ENCODE measurements around the gene CCNJL.
"Not testable (repeated sequence)": the region's sequence is repeated elsewhere in the genome, so short reads cannot be mapped to it uniquely, and the experiment has no call there.

The CCNJL gene

GRCh38 chr5:160348080-160348479 lies 35.7 kb upstream of the CCNJL start:
- no peaks in the 10 kb centered on the region for H3K9me3 ChIP-seq (ENCODE audit: control extremely low read depth in 1 of 5, control insufficient read depth in 4 of 5, insufficient read depth in 2 of 5, low read depth in 1 of 5, low read length in 4 of 5)
- DNase-seq = peak in 2 of 3 donors; percentile 19 to 50
- H3K4me3 ChIP-seq (ENCODE audit: control insufficient read depth in 1 of 7, extremely low read depth in 1 of 7, insufficient read depth in 4 of 7, low read depth in 2 of 7, low read length in 6 of 7) = no peak overlapping the region
- H3K36me3 ChIP-seq (ENCODE audit: control insufficient read depth in 4 of 4, insufficient read depth in 4 of 4, low read length in 3 of 4) = no peaks in the 10 kb centered on the region
- no peak overlapping the region for H3K27ac ChIP-seq (ENCODE audit: insufficient read depth in 1 of 2, low read depth in 1 of 2, low read length in 2 of 2, poor library complexity in 1 of 2, severe bottlenecking in 2 of 2)
- ChIA-PET POLR2A (interaction anchor here (0.7 kb wide), 1 partner anchor 80 kb away, joined by 3 read pairs; no protein-coding TSS in a partner anchor), CTCF (interaction anchor here (0.6 to 9.8 kb wide), 9 partner anchors 10 to 646 kb away, joined by 3 to 85 read pairs (median 3); no protein-coding TSS in a partner anchor)
- 92% methylated on average over 11 of the region's 11 CpGs for WGBS (ENCODE audit: insufficient coverage)
- peaks cover 0 to 10% (median 5%) of the 10 kb centered on the region in 4 experiments for H3K4me1 ChIP-seq (ENCODE audit: control extremely low read depth in 1 of 4, control insufficient read depth in 4 of 4, insufficient read depth in 4 of 4, low read length in 3 of 4)
- no peaks in the 10 kb centered on the region for H3K27me3 ChIP-seq (replicated peaks in 2 of 5; ENCODE audit: control insufficient read depth in 4 of 5, insufficient read depth in 5 of 5, low read length in 4 of 5)

GRCh38 chr5:160347448-160347847 lies 35.1 kb upstream of the CCNJL start:
- Histone ChIP-seq H3K9me3 (ENCODE audit: control extremely low read depth in 1 of 5, control insufficient read depth in 4 of 5, insufficient read depth in 2 of 5, low read depth in 1 of 5, low read length in 4 of 5) (no peaks in the 10 kb centered on the region), H3K27me3 (replicated peaks in 2 of 5; ENCODE audit: control insufficient read depth in 4 of 5, insufficient read depth in 5 of 5, low read length in 4 of 5) (no peaks in the 10 kb centered on the region), H3K4me3 (ENCODE audit: control insufficient read depth in 1 of 7, extremely low read depth in 1 of 7, insufficient read depth in 4 of 7, low read depth in 2 of 7, low read length in 6 of 7) (no peak overlapping the region), H3K27ac (ENCODE audit: insufficient read depth in 1 of 2, low read depth in 1 of 2, low read length in 2 of 2, poor library complexity in 1 of 2, severe bottlenecking in 2 of 2) (no peak overlapping the region), H3K4me1 (ENCODE audit: control extremely low read depth in 1 of 4, control insufficient read depth in 4 of 4, insufficient read depth in 4 of 4, low read length in 3 of 4) (peaks cover 0 to 10% (median 5%) of the 10 kb centered on the region in 4 experiments), H3K36me3 (ENCODE audit: control insufficient read depth in 4 of 4, insufficient read depth in 4 of 4, low read length in 3 of 4) (no peaks in the 10 kb centered on the region)
- no peak for DNase-seq
- ChIA-PET CTCF (interaction anchor here (1.3 to 9.8 kb wide), 5 partner anchors 12 to 323 kb away, joined by 3 to 85 read pairs (median 4); no protein-coding TSS in a partner anchor), POLR2A (no interaction called here)
- 94% methylated on average over 6 of the region's 6 CpGs for WGBS (ENCODE audit: insufficient coverage)

GRCh38 chr5:160342413-160342941 lies 30.1 kb upstream of the CCNJL start:
- peaks cover 0 to 10% (median 5%) of the 10 kb centered on the region in 4 experiments for H3K4me1 ChIP-seq (ENCODE audit: control extremely low read depth in 1 of 4, control insufficient read depth in 4 of 4, insufficient read depth in 4 of 4, low read length in 3 of 4)
- H3K27ac ChIP-seq (ENCODE audit: insufficient read depth in 1 of 2, low read depth in 1 of 2, low read length in 2 of 2, poor library complexity in 1 of 2, severe bottlenecking in 2 of 2) = no peak overlapping the region
- H3K27me3 ChIP-seq (replicated peaks in 2 of 5; ENCODE audit: control insufficient read depth in 4 of 5, insufficient read depth in 5 of 5, low read length in 4 of 5) = no peaks in the 10 kb centered on the region
- CTCF ChIA-PET = interaction anchor here (0.7 to 9.8 kb wide), 14 partner anchors 9 to 326 kb away, joined by 3 to 85 read pairs (median 4); no protein-coding TSS in a partner anchor
- H3K9me3 ChIP-seq (ENCODE audit: control extremely low read depth in 1 of 5, control insufficient read depth in 4 of 5, insufficient read depth in 2 of 5, low read depth in 1 of 5, low read length in 4 of 5) = no peaks in the 10 kb centered on the region
- POLR2A ChIA-PET = interaction anchor here (1.5 kb wide), 1 partner anchor 144 kb away, joined by 3 read pairs; no protein-coding TSS in a partner anchor
- no peaks in the 10 kb centered on the region for H3K36me3 ChIP-seq (ENCODE audit: control insufficient read depth in 4 of 4, insufficient read depth in 4 of 4, low read length in 3 of 4)
- WGBS (ENCODE audit: insufficient coverage) = 98% methylated on average over 4 of the region's 4 CpGs
- no peak overlapping the region for H3K4me3 ChIP-seq (ENCODE audit: control insufficient read depth in 1 of 7, extremely low read depth in 1 of 7, insufficient read depth in 4 of 7, low read depth in 2 of 7, low read length in 6 of 7)
- DNase-seq = no peak

DNA sequence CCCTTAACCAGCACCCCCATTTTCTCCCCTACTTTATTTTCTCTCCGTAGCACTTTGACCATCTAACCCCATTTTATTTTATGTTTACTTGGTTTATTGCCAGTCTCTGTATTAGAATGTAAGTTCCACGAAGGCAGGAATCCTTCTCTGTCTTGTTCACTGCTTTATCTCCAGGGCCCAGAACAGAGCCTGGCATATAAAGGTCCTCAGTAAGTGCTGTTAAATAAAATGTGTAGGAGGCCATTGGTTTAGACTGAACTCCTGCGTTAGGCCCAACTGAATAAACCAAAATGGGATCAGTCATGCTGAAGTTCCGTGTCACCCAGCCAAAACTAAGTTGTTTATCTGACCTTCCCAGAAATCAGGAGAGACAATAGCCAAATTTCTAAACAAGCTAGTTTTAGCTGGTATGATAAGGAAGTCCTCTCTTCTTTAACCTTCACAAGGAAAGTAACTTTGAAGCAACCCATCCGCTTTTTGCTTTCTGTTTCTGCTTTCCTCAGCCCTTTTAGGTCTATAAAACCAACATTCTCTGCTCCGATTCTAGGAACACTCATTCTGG lies 29.0 kb upstream of the CCNJL start:
- WGBS (ENCODE audit: insufficient coverage) = 95% methylated on average over 3 of the region's 6 CpGs
- Histone ChIP-seq H3K27me3 (replicated peaks in 2 of 5; ENCODE audit: control insufficient read depth in 4 of 5, insufficient read depth in 5 of 5, low read length in 4 of 5) (no peaks in the 10 kb centered on the region), H3K4me1 (ENCODE audit: control extremely low read depth in 1 of 4, control insufficient read depth in 4 of 4, insufficient read depth in 4 of 4, low read length in 3 of 4) (peaks cover 0 to 10% (median 5%) of the 10 kb centered on the region in 4 experiments), H3K4me3 (ENCODE audit: control insufficient read depth in 1 of 7, extremely low read depth in 1 of 7, insufficient read depth in 4 of 7, low read depth in 2 of 7, low read length in 6 of 7) (no peak overlapping the region), H3K27ac (ENCODE audit: insufficient read depth in 1 of 2, low read depth in 1 of 2, low read length in 2 of 2, poor library complexity in 1 of 2, severe bottlenecking in 2 of 2) (no peak overlapping the region), H3K36me3 (ENCODE audit: control insufficient read depth in 4 of 4, insufficient read depth in 4 of 4, low read length in 3 of 4) (no peaks in the 10 kb centered on the region), H3K9me3 (ENCODE audit: control extremely low read depth in 1 of 5, control insufficient read depth in 4 of 5, insufficient read depth in 2 of 5, low read depth in 1 of 5, low read length in 4 of 5) (no peaks in the 10 kb centered on the region)
- no peak for DNase-seq
- POLR2A ChIA-PET = interaction anchor here (1.5 kb wide), 1 partner anchor 143 kb away, joined by 3 read pairs; no protein-coding TSS in a partner anchor
- CTCF ChIA-PET = interaction anchor here (0.7 to 9.8 kb wide), 4 partner anchors 53 to 319 kb away, joined by 3 to 85 read pairs (median 4); no protein-coding TSS in a partner anchor

DNA sequence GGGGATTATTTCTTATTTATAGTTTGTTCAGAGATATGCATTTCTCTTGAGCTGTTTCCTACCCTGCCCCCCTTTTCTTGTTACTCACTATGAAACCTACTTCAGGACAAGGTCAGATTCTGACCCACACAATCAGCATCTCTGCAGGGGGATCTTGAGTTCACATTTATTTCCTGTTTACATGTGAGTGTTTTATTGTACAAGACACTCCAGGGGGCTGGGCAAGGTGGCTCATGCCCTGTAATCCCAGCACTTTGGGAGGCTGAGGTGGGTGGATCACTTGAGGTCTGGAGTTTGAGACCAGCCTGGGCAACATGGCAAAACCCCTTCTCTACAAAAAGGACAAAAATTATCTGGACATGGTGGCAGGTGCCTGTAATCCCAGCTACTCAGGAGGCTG lies 28.1 kb upstream of the CCNJL start:
- H3K27me3 ChIP-seq (replicated peaks in 2 of 5; ENCODE audit: control insufficient read depth in 4 of 5, insufficient read depth in 5 of 5, low read length in 4 of 5); H3K4me3 ChIP-seq (ENCODE audit: control insufficient read depth in 1 of 7, extremely low read depth in 1 of 7, insufficient read depth in 4 of 7, low read depth in 2 of 7, low read length in 6 of 7); H3K9me3 ChIP-seq (ENCODE audit: control extremely low read depth in 1 of 5, control insufficient read depth in 4 of 5, insufficient read depth in 2 of 5, low read depth in 1 of 5, low read length in 4 of 5); DNase-seq; H3K27ac ChIP-seq (ENCODE audit: insufficient read depth in 1 of 2, low read depth in 1 of 2, low read length in 2 of 2, poor library complexity in 1 of 2, severe bottlenecking in 2 of 2); H3K36me3 ChIP-seq (ENCODE audit: control insufficient read depth in 4 of 4, insufficient read depth in 4 of 4, low read length in 3 of 4); H3K4me1 ChIP-seq (ENCODE audit: control extremely low read depth in 1 of 4, control insufficient read depth in 4 of 4, insufficient read depth in 4 of 4, low read length in 3 of 4); POLR2A ChIA-PET: not testable (repeated sequence)
- CTCF ChIA-PET = interaction anchor here (2.6 kb wide), 1 partner anchor 318 kb away, joined by 6 read pairs; no protein-coding TSS in a partner anchor

DNA sequence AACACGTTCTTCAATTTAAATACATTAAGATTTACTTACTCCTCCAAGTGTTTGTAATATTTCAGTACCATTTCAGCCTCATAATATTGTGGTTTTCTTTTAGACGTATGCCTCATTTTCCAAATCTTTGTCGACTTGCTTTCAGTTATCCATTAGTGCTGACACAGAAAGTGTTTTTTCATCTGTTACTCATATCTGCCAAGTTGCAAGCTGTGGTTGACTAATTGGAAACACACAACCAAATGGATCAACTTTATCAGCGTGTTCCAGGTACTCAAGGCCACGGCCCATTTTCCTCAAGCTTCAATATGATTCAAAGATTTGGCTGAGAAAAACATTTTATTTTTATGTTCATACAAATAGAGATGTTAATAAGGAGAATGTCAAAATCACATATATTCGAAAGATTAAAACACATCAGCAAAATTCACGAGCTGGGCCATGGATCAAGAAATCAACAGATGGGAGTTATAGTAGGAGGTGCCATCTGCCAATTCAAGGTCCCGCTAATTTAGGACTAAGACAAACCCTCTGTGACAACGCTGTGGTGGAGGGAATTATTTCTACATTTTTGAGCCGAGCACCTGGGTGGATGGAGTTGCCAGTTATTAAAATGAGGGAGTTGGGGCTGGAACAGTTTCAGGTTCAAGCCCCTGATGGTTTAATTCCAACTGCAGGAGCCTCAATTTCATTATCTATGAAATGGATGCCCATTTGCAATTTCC lies 27.2 kb upstream of the CCNJL start:
- ChIA-PET CTCF (interaction anchor here (0.8 kb wide), 1 partner anchor 94 kb away, joined by 5 read pairs; no protein-coding TSS in a partner anchor), POLR2A (no interaction called here)
- H3K27ac ChIP-seq (ENCODE audit: insufficient read depth in 1 of 2, low read depth in 1 of 2, low read length in 2 of 2, poor library complexity in 1 of 2, severe bottlenecking in 2 of 2) = no peak overlapping the region
- no peaks in the 10 kb centered on the region for H3K27me3 ChIP-seq (replicated peaks in 2 of 5; ENCODE audit: control insufficient read depth in 4 of 5, insufficient read depth in 5 of 5, low read length in 4 of 5)
- H3K4me1 ChIP-seq (ENCODE audit: control extremely low read depth in 1 of 4, control insufficient read depth in 4 of 4, insufficient read depth in 4 of 4, low read length in 3 of 4) = peaks cover 0 to 6% (median 4%) of the 10 kb centered on the region in 4 experiments
- peak in 1 of 3 donors; percentile 7 for DNase-seq
- H3K9me3 ChIP-seq (ENCODE audit: control extremely low read depth in 1 of 5, control insufficient read depth in 4 of 5, insufficient read depth in 2 of 5, low read depth in 1 of 5, low read length in 4 of 5) = no peaks in the 10 kb centered on the region
- no peak overlapping the region for H3K4me3 ChIP-seq (ENCODE audit: control insufficient read depth in 1 of 7, extremely low read depth in 1 of 7, insufficient read depth in 4 of 7, low read depth in 2 of 7, low read length in 6 of 7)
- no peaks in the 10 kb centered on the region for H3K36me3 ChIP-seq (ENCODE audit: control insufficient read depth in 4 of 4, insufficient read depth in 4 of 4, low read length in 3 of 4)
- 85% methylated on average over 5 of the region's 10 CpGs for WGBS (ENCODE audit: insufficient coverage)

All from common myeloid progenitor, CD34-positive (primary cell).